NT2/D1 (cell line): ENCODE data around the gene LMX1B.

Source experiments
- DNase-seq: peaks from one replicate; pipeline ENCODE4 v3.0.0-alpha.2; 2011; ENCODE audit warnings: low read depth, low spot score
- H3K27me3 ChIP-seq: 2 replicates; pipeline ENCODE4 v1.6.0; 2011; ENCODE audit warnings: mild to moderate bottlenecking; ENCODE audit not compliant: insufficient read length, insufficient read depth
- H3K36me3 ChIP-seq: 2 replicates; pipeline ENCODE4 v1.6.1; 2011; ENCODE audit warnings: mild to moderate bottlenecking, low read length, mixed read lengths; ENCODE audit not compliant: insufficient read depth, insufficient read length
- H3K4me1 ChIP-seq: 2 replicates; pipeline ENCODE4 v1.5.1; 2011; ENCODE audit not compliant: insufficient read depth, insufficient read length
- H3K4me3 ChIP-seq: 2 replicates; pipeline ENCODE4 v1.5.1; 2011; ENCODE audit warnings: low read depth; ENCODE audit not compliant: insufficient read length
- H3K9ac ChIP-seq: 2 replicates; pipeline ENCODE4 v1.6.0; 2011; ENCODE audit warnings: low read depth; ENCODE audit not compliant: insufficient read length
- H3K9me3 ChIP-seq: 2 replicates; pipeline ENCODE4 v1.5.1; 2011; ENCODE audit warnings: mild to moderate bottlenecking, low read length; ENCODE audit not compliant: insufficient read depth
- SUZ12 ChIP-seq: IDR thresholded peaks from 2 replicates; pipeline ENCODE4 v1.6.1; 2011; ENCODE audit not compliant: insufficient read length, insufficient read depth; ENCODE audit errors: extremely low read depth
- YY1 ChIP-seq: IDR thresholded peaks from 2 replicates; pipeline ENCODE4 v1.6.1; 2011; ENCODE audit not compliant: insufficient read length, insufficient read depth
- ZNF274 ChIP-seq: IDR thresholded peaks from 2 replicates; pipeline ENCODE4 v1.6.1; 2011; ENCODE audit warnings: mild to moderate bottlenecking, low read depth, low read length

LMX1B gene

GRCh38 chr9:126738553-126738952, 124.8 kb downstream of the LMX1B start:
- peaks cover 21% of the 10 kb centered on the region for H3K9me3 ChIP-seq
- no peak overlapping the region for H3K9ac ChIP-seq
- H3K4me1 ChIP-seq, result no peaks in the 10 kb centered on the region
- TF ChIP-seq SUZ12, result no peak
- TF ChIP-seq YY1, result no peak
- TF ChIP-seq ZNF274, result no peak
- H3K4me3 ChIP-seq, result no peak overlapping the region
- H3K36me3 ChIP-seq, result no peaks in the 10 kb centered on the region
- peaks cover 2% of the 10 kb centered on the region for H3K27me3 ChIP-seq
- no peak for DNase-seq

DNA sequence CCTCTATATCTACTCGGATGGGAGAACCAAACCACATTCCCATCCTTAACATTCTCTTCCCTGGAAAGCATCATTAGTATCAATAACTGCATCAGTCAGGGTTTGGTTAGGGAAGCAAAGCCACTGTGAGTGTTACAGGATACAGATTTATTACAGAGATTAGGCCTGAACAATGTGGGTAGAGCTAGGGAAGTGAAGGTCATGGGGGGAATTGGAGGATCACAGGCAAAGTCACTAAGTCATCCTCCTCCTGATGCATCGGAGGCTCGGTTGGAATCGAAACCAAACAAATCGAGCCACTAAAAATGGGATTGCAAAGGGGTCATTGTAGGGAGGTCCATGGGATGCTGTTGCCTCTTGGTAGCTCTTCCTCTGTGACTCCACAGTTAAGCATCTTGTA, 129.3 kb downstream of the LMX1B start:
- Histone ChIP-seq H3K4me1 (peaks cover 3% of the 10 kb centered on the region), H3K9me3 (no peaks in the 10 kb centered on the region), H3K9ac (no peak overlapping the region), H3K36me3 (no peaks in the 10 kb centered on the region), H3K27me3 (peaks cover 2% of the 10 kb centered on the region), H3K4me3 (no peak overlapping the region)
- DNase-seq, result no peak
- TF ChIP-seq ZNF274, result no peak
- no peak for TF ChIP-seq YY1
- TF ChIP-seq SUZ12, result no peak

DNA sequence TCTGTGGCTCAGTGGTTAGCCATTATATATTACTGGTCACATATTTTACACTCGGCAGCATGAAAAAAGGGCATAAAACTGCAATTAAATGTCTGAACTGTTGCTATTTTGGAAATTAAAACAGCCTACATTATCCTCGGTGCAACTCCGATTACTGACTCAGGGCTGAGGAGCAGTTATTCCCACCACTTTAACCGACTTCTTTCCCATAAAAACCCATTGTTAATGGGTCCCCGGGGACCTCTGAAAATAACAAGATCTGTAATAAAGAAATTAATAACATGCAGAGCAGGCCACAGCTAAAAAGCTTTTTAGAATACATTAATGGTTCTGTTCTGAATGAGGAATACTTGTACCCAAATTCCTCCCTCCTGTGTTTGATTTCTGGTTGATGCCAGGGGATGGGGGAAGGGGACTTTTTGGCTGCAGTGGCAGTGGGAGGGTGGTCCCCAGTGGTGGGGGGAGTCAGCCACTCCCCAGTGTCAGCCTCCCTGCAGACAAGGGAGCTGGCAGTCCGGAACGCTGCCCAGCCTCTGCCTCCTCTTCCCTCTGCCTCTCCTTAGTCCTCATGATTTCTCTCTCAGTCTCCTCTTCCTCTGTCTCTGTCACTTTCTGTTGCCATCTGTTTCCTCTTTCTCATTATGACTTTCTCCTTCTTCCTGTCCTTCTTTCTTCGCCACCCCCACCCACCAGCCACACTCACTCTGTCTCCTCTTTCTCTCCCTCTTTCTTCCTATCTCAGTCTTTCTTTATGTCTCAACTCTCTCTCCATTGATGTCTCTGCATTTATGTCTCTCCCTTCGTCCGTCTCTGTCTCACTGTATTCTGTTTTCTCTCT, 132.1 kb downstream of the LMX1B start:
- Histone ChIP-seq H3K4me3 (no peak overlapping the region), H3K4me1 (peaks cover 3% of the 10 kb centered on the region), H3K36me3 (no peaks in the 10 kb centered on the region), H3K9ac (no peak overlapping the region), H3K27me3 (peaks cover 2% of the 10 kb centered on the region), H3K9me3 (no peaks in the 10 kb centered on the region)
- DNase-seq, result no peak
- TF ChIP-seq YY1 (no peak), SUZ12 (no peak), ZNF274 (no peak)
